H9 (cell line): Measurements from ENCODE around the gene ARHGAP31. TPM values are rescaled to one million over a fixed set of nuclear protein-coding genes. Genes with fewer than 3 reads are reported as not detected.

Source experiments
- DNase-seq: peaks from one replicate; pipeline ENCODE4 v3.0.0-alpha.2; 2017
- H2AFZ ChIP-seq: one replicate; pipeline ENCODE4 v1.6.1; 2013; ENCODE audit warnings: mild to moderate bottlenecking, low read length, control low read depth, moderate library complexity
- H2AK5ac ChIP-seq: 2 replicates; pipeline ENCODE4 v1.6.1; 2013; ENCODE audit warnings: low read length, control low read depth, mixed read lengths; ENCODE audit not compliant: insufficient read length
- H2BK120ac ChIP-seq: one replicate; pipeline ENCODE4 v1.6.1; 2013; ENCODE audit warnings: low read depth, mild to moderate bottlenecking, low read length, control low read depth, inconsistent platforms; ENCODE audit not compliant: poor library complexity, severe bottlenecking
- H2BK12ac ChIP-seq: 2 replicates; pipeline ENCODE4 v1.6.1; 2013; ENCODE audit warnings: low read length, control low read depth, mixed read lengths, low read depth; ENCODE audit not compliant: insufficient read length
- H2BK15ac ChIP-seq: 2 replicates; pipeline ENCODE4 v1.6.1; 2013; ENCODE audit warnings: low read depth, low read length, control low read depth
- H2BK20ac ChIP-seq: one replicate; pipeline ENCODE4 v1.6.1; 2013; ENCODE audit warnings: low read depth, mild to moderate bottlenecking, low read length, control low read depth, inconsistent platforms; ENCODE audit not compliant: poor library complexity, severe bottlenecking
- H2BK5ac ChIP-seq: 2 replicates; pipeline ENCODE4 v1.6.1; 2013; ENCODE audit warnings: low read length, control low read depth, mixed read lengths; ENCODE audit not compliant: insufficient read length
- H3K14ac ChIP-seq: 2 replicates; pipeline ENCODE4 v1.6.1; 2013; ENCODE audit warnings: low read length, control low read depth; ENCODE audit not compliant: insufficient read depth
- H3K18ac ChIP-seq: 2 replicates; pipeline ENCODE4 v1.6.1; 2013; ENCODE audit warnings: low read depth, mild to moderate bottlenecking, mixed read lengths, low read length, control low read depth; ENCODE audit not compliant: insufficient read length
- H3K23ac ChIP-seq: 2 replicates; pipeline ENCODE4 v1.6.1; 2013; ENCODE audit warnings: low read length, control low read depth, mixed read lengths, low read depth; ENCODE audit not compliant: insufficient read length
- H3K23me2 ChIP-seq: 2 replicates; pipeline ENCODE4 v1.6.1; 2013; ENCODE audit warnings: low read depth, mild to moderate bottlenecking, mixed read lengths, low read length, control low read depth; ENCODE audit not compliant: insufficient read length, poor library complexity, severe bottlenecking
- H3K27ac ChIP-seq: 2 replicates; pipeline ENCODE4 v1.5.1; 2013; ENCODE audit warnings: low read length, control low read depth, mixed read lengths, low read depth; ENCODE audit not compliant: insufficient read length
- H3K27me3 ChIP-seq: 2 replicates; pipeline ENCODE4 v1.6.1; 2013; ENCODE audit warnings: low read length, control low read depth, inconsistent platforms; ENCODE audit not compliant: insufficient read depth
- H3K4ac ChIP-seq: 2 replicates; pipeline ENCODE4 v1.6.1; 2013; ENCODE audit warnings: low read depth, mild to moderate bottlenecking, control low read depth, inconsistent platforms, low read length, moderate library complexity
- H3K4me1 ChIP-seq: 2 replicates; pipeline ENCODE4 v1.6.1; 2013; ENCODE audit warnings: low read length, control low read depth, inconsistent platforms; ENCODE audit not compliant: insufficient read depth
- H3K4me2 ChIP-seq: 2 replicates; pipeline ENCODE4 v1.6.1; 2013; ENCODE audit warnings: low read length, control low read depth, mixed read lengths; ENCODE audit not compliant: insufficient read length, insufficient read depth
- H3K56ac ChIP-seq: 2 replicates; pipeline ENCODE4 v1.6.1; 2013; ENCODE audit warnings: low read depth, mild to moderate bottlenecking, mixed read lengths, low read length, control low read depth; ENCODE audit not compliant: insufficient read length
- H3K79me1 ChIP-seq: 2 replicates; pipeline ENCODE4 v1.6.1; 2013; ENCODE audit warnings: low read depth, mild to moderate bottlenecking, moderate library complexity, low read length, control low read depth, inconsistent platforms; ENCODE audit not compliant: insufficient read depth, poor library complexity, severe bottlenecking
- H3K79me2 ChIP-seq: 2 replicates; pipeline ENCODE4 v1.6.1; 2013; ENCODE audit warnings: low read length, control low read depth, inconsistent platforms; ENCODE audit not compliant: insufficient read depth
- H3K9ac ChIP-seq: 2 replicates; pipeline ENCODE4 v1.6.1; 2013; ENCODE audit warnings: low read length, control low read depth, mixed read lengths; ENCODE audit not compliant: insufficient read length; ENCODE audit errors: extremely low read depth
- H3K9me3 ChIP-seq: one replicate; pipeline ENCODE4 v1.6.1; 2013; ENCODE audit warnings: low read depth, low read length, inconsistent platforms; ENCODE audit not compliant: control insufficient read depth
- H3T11ph ChIP-seq: one replicate; pipeline ENCODE4 v1.6.1; 2013; ENCODE audit warnings: mild to moderate bottlenecking, low read length, control low read depth, inconsistent platforms
- H4K20me1 ChIP-seq: one replicate; pipeline ENCODE4 v1.6.1; 2013; ENCODE audit not compliant: control insufficient read depth, insufficient read length, insufficient read depth
- H4K5ac ChIP-seq: 2 replicates; pipeline ENCODE4 v1.6.1; 2013; ENCODE audit warnings: low read depth, mild to moderate bottlenecking, mixed read lengths, low read length, control low read depth; ENCODE audit not compliant: insufficient read length
- H4K8ac ChIP-seq: replicated peaks from 2 replicates; pipeline ENCODE4 v1.6.1; 2013; ENCODE audit warnings: low read length, control low read depth, mixed read lengths, low read depth; ENCODE audit not compliant: insufficient read length
- H4K91ac ChIP-seq: 2 replicates; pipeline ENCODE4 v1.6.1; 2013; ENCODE audit warnings: low read depth, mild to moderate bottlenecking, moderate library complexity, mixed read lengths, low read length, control low read depth; ENCODE audit not compliant: insufficient read length
- H3K27ac Mint-ChIP-seq, 3 experiments: 2 replicates in 2 of 3; 3 replicates in 1 of 3; pipeline ENCODE4 v1.8.0; 2020 to 2021; ENCODE audit warnings: mixed read lengths in 3 of 3, mild to moderate bottlenecking in 1 of 3, moderate library complexity in 1 of 3
- H3K27me3 Mint-ChIP-seq: 2 replicates; pipeline ENCODE4 v1.8.0; 2021; ENCODE audit warnings: low read depth, mild to moderate bottlenecking, moderate library complexity, mixed read lengths
- H3K36me3 Mint-ChIP-seq, 3 experiments: 2 replicates in 2 of 3; 3 replicates in 1 of 3; pipeline ENCODE4 v1.8.0; 2020 to 2021; ENCODE audit warnings: low read depth in 3 of 3, mixed read lengths in 3 of 3; ENCODE audit not compliant: insufficient read depth in 1 of 3
- H3K4me1 Mint-ChIP-seq, 2 experiments: 2 replicates each; pipeline ENCODE4 v1.8.0; 2020; ENCODE audit warnings: mixed read lengths in 2 of 2
- H3K4me3 Mint-ChIP-seq, 2 experiments: 2 replicates in 1 of 2; 3 replicates in 1 of 2; pipeline ENCODE4 v1.8.0; 2020 to 2021; ENCODE audit warnings: mild to moderate bottlenecking in 2 of 2, mixed read lengths in 2 of 2, moderate library complexity in 1 of 2
- H3K9me3 Mint-ChIP-seq, 2 experiments: 2 replicates in 1 of 2; 3 replicates in 1 of 2; pipeline ENCODE4 v1.8.0; 2020; ENCODE audit warnings: mild to moderate bottlenecking in 2 of 2, mixed read lengths in 2 of 2, moderate library complexity in 1 of 2
- CTCF ChIP-seq: fragments of 200-600 bp; sonication (generic); conservative IDR thresholded peaks from 3 replicates; pipeline ENCODE4 v1.8.0; 2021; ENCODE audit warnings: antibody characterized with exemption, mild to moderate bottlenecking
- WGBS: extraction: QIAGEN DNeasy Blood & Tissue Kit; methylation state at CpG from one replicate; pipeline ENCODE4 v1.1.7; 2013; ENCODE audit warnings: missing lambda C conversion rate, low lambda C conversion rate, mixed read lengths; ENCODE audit not compliant: insufficient read length; ENCODE audit errors: extremely low coverage; 5-methylcytosine and 5-hydroxymethylcytosine counted together
- total RNA-seq: library from RNA; stranded (reverse); gene quantifications from 2 replicates; pipeline ENCODE4 v1.2.1, GENCODE V29; 2021

The ARHGAP31 gene
- total RNA-seq, 1 experiment from 2014 or later, result 2.2 TPM

- H4K91ac ChIP-seq, result no peak overlapping the region
- no peak overlapping the region for H3K23ac ChIP-seq
- peak overlapping the region; percentile 76 for H2BK12ac ChIP-seq
- H2AFZ ChIP-seq, result no peak overlapping the region
- no peak for DNase-seq
- no peak overlapping the region for H3K4me2 ChIP-seq
- peak overlapping the region; percentile 40 for H3K18ac ChIP-seq
- no peak overlapping the region for H4K5ac ChIP-seq
- H3K4me1 Mint-ChIP-seq, result peaks cover 52 to 58% of the 10 kb centered on the region in 2 experiments
- H2BK5ac ChIP-seq, result no peak overlapping the region
- no peak overlapping the region for H3K14ac ChIP-seq
- H3K4me3 Mint-ChIP-seq, result no peak overlapping the region
- H3K79me1 ChIP-seq, result no peaks in the 10 kb centered on the region
- H2BK20ac ChIP-seq, result no peak overlapping the region
- H3K27me3 ChIP-seq, result no peaks in the 10 kb centered on the region
- no peak overlapping the region for H3K9ac ChIP-seq
- no peak for TF ChIP-seq CTCF
- H2AK5ac ChIP-seq, result no peak overlapping the region
- no peaks in the 10 kb centered on the region for H3K27me3 Mint-ChIP-seq
- no peak overlapping the region for H3T11ph ChIP-seq
- H3K9me3 Mint-ChIP-seq, result peaks cover under 1 to 5% of the 10 kb centered on the region in 2 experiments; a peak in 4 of 5 replicates
- H3K9me3 ChIP-seq, result no peaks in the 10 kb centered on the region
- no peaks in the 10 kb centered on the region for H3K23me2 ChIP-seq
- no peak overlapping the region for H3K56ac ChIP-seq
- no peak overlapping the region for H2BK15ac ChIP-seq
- no peaks in the 10 kb centered on the region for H3K79me2 ChIP-seq
- no CpG with 5 or more reads among the region's 8 CpGs for WGBS
- H4K8ac ChIP-seq, result no peak overlapping the region
- H4K20me1 ChIP-seq, result no peaks in the 10 kb centered on the region
- H3K36me3 Mint-ChIP-seq, result peaks cover 0 to 9% (median 0%) of the 10 kb centered on the region in 3 experiments; a peak in 3 of 7 replicates
- H3K27ac ChIP-seq, result no peak overlapping the region
- no peak overlapping the region for H2BK120ac ChIP-seq
- H3K4me1 ChIP-seq, result peaks cover 10% of the 10 kb centered on the region; the same call in 1 of the 2 replicates
- peak overlapping the region; percentile 46 to 85 (median 75); a peak in 6 of 7 replicates for H3K27ac Mint-ChIP-seq
- no peak overlapping the region for H3K4ac ChIP-seq
Observed at GRCh38 chr3:119257654-119258410, 36.4 kb upstream of the ARHGAP31 start.
